Loucy (cell line): ENCODE data around the gene FAM83D.

Source experiments
- H2AFZ ChIP-seq: fragments of 200-600 bp; sonication (generic); 2 replicates; pipeline ENCODE4 v1.6.0; 2016; ENCODE audit warnings: antibody characterized with exemption, mild to moderate bottlenecking, low read length, moderate library complexity
- H3F3A ChIP-seq: fragments of 200-600 bp; 2 replicates; pipeline ENCODE4 v1.6.0; 2016; ENCODE audit warnings: antibody characterized with exemption, low read depth, mild to moderate bottlenecking
- H3K27me3 ChIP-seq: fragments of 200-600 bp; sonication (generic); 2 replicates; pipeline ENCODE4 v1.6.1; 2014; ENCODE audit warnings: low read length, mild to moderate bottlenecking; ENCODE audit not compliant: insufficient read depth, poor library complexity, severe bottlenecking
- H3K36me3 ChIP-seq: fragments of 200-600 bp; sonication (generic); 2 replicates; pipeline ENCODE4 v1.6.1; 2016; ENCODE audit warnings: low read length; ENCODE audit not compliant: insufficient read depth
- H3K4me1 ChIP-seq: fragments of 200-600 bp; sonication (generic); 2 replicates; pipeline ENCODE4 v1.5.1; 2014; ENCODE audit warnings: low read length, mild to moderate bottlenecking; ENCODE audit not compliant: insufficient read depth, poor library complexity, severe bottlenecking
- H3K4me2 ChIP-seq: fragments of 200-600 bp; sonication (generic); 2 replicates; pipeline ENCODE4 v1.6.0; 2014; ENCODE audit warnings: antibody characterized with exemption, low read length, low read depth, mild to moderate bottlenecking; ENCODE audit not compliant: poor library complexity, severe bottlenecking
- H3K4me3 ChIP-seq: fragments of 200-600 bp; sonication (generic); 2 replicates; pipeline ENCODE4 v1.5.1; 2014; ENCODE audit warnings: low read length, mild to moderate bottlenecking, mixed read lengths; ENCODE audit not compliant: poor library complexity, severe bottlenecking
- H3K79me2 ChIP-seq: fragments of 200-600 bp; sonication (generic); 2 replicates; pipeline ENCODE4 v1.6.1; 2014; ENCODE audit warnings: low read length; ENCODE audit not compliant: insufficient read depth
- H3K9ac ChIP-seq: fragments of 200-600 bp; sonication (generic); 2 replicates; pipeline ENCODE4 v1.6.0; 2014; ENCODE audit warnings: mild to moderate bottlenecking, low read depth, low read length, moderate library complexity; ENCODE audit not compliant: poor library complexity, severe bottlenecking
- H3K9me2 ChIP-seq: fragments of 200-600 bp; sonication (generic); replicated peaks from 2 replicates; pipeline ENCODE4 v1.6.1; 2016; ENCODE audit warnings: low read depth, low read length, mixed read lengths
- H3K9me3 ChIP-seq: fragments of 200-600 bp; sonication (generic); 2 replicates; pipeline ENCODE4 v1.6.1; 2014; ENCODE audit warnings: mild to moderate bottlenecking, antibody characterized with exemption, low read length, low read depth; ENCODE audit not compliant: insufficient read depth
- H4K20me1 ChIP-seq: fragments of 200-600 bp; sonication (generic); 2 replicates; pipeline ENCODE4 v1.6.0; 2014; ENCODE audit warnings: antibody characterized with exemption, low read length, mild to moderate bottlenecking; ENCODE audit not compliant: insufficient read depth, poor library complexity, severe bottlenecking
- CTCF ChIP-seq: fragments of 200-600 bp; sonication (generic); conservative IDR thresholded peaks from 2 replicates; pipeline ENCODE4 v1.5.1; 2014; ENCODE audit warnings: mild to moderate bottlenecking, antibody characterized with exemption, low read length
- EZH2phosphoT487 ChIP-seq: fragments of 200-600 bp; IDR thresholded peaks from 2 replicates; pipeline ENCODE4 v1.6.1; 2018; ENCODE audit warnings: antibody characterized with exemption, mild to moderate bottlenecking, moderate library complexity, borderline replicate concordance

FAM83D gene

DNA sequence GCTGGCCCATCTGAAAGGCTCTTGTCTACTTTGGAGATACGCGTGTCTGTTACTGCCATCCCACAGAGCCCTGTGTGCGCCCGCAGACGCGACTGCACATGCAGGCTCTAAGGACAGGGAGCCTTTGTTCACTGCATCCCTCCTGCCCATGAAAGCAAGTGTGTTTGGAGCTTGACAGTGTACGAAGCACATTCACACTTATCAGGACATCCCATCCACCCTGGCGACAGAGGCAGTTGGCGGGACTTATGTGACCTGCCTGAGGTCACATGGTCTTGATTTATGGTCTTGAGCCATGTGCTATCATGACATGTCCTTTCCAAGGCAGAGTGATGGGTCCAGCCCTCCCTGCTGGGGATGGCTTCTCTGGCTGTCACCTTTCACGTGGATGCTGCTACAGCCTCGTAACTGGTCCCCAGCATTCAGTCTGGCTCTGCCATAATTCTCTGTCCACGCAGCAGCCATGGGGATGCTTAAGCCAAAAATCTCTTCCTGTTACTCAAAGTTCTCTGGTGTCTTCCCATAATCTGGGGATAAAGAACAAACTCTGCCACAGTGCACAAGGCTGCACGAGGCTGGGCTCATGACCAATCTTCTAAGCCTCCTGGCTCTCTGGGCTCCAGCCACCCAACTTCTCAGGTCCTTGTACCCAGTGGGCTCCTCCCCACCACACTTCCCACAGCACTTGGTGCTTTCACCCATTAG, 36.3 kb upstream of the FAM83D start:
- H3K9me3 ChIP-seq: no peaks in the 10 kb centered on the region
- H3K27me3 ChIP-seq: no peaks in the 10 kb centered on the region
- no peak for TF ChIP-seq EZH2phosphoT487
- TF ChIP-seq CTCF: no peak
- H4K20me1 ChIP-seq: no peaks in the 10 kb centered on the region
- H3K4me1 ChIP-seq: no peaks in the 10 kb centered on the region
- H3K36me3 ChIP-seq: peaks cover 6% of the 10 kb centered on the region; the same call in 1 of the 2 replicates
- H3K4me2 ChIP-seq: no peak overlapping the region
- H3K79me2 ChIP-seq: no peaks in the 10 kb centered on the region; the same call in 1 of the 2 replicates
- H3K9me2 ChIP-seq: no peaks in the 10 kb centered on the region
- H3K4me3 ChIP-seq: no peak overlapping the region
- no peaks in the 10 kb centered on the region for H3F3A ChIP-seq
- no peak overlapping the region for H2AFZ ChIP-seq
- no peak overlapping the region for H3K9ac ChIP-seq

DNA sequence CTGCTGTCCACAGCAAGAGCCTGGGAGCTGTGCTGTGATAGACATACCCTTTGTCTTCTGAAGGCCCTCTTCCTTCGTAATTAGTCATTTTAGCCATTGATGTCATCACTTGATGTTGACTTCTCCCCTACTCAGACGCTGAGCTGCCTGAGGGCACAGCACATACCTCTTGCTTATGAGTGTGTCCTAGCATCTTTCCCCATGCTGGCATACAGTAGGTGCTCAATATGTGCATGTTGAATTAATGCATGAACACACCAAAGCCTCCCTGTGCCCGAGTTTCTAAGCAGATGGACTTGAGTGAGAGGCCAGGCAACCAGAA, 35.8 kb upstream of the FAM83D start:
- Histone ChIP-seq H3K4me2 (no peak overlapping the region), H3K4me1 (no peaks in the 10 kb centered on the region)

GRCh38 chr20:38892091-38892981, 33.9 kb upstream of the FAM83D start:
- H3K79me2 ChIP-seq: no peaks in the 10 kb centered on the region; the same call in 1 of the 2 replicates
- H3K9me2 ChIP-seq: no peaks in the 10 kb centered on the region
- H3K27me3 ChIP-seq: no peaks in the 10 kb centered on the region
- H3K4me1 ChIP-seq: no peaks in the 10 kb centered on the region
- H3F3A ChIP-seq: no peaks in the 10 kb centered on the region
- no peak overlapping the region for H3K4me2 ChIP-seq
- H4K20me1 ChIP-seq: no peaks in the 10 kb centered on the region
- no peak for TF ChIP-seq CTCF
- no peak for TF ChIP-seq EZH2phosphoT487
- no peak overlapping the region for H3K9ac ChIP-seq
- H3K4me3 ChIP-seq: no peak overlapping the region
- H2AFZ ChIP-seq: no peak overlapping the region
- no peaks in the 10 kb centered on the region for H3K9me3 ChIP-seq
- peaks cover 13% of the 10 kb centered on the region; the same call in 1 of the 2 replicates for H3K36me3 ChIP-seq

More for the DNA sequence above, 35.8 kb upstream of the FAM83D start:
- Histone ChIP-seq H3K79me2 (no peaks in the 10 kb centered on the region; the same call in 1 of the 2 replicates), H3K4me3 (no peak overlapping the region), H3F3A (no peaks in the 10 kb centered on the region), H3K9me2 (no peaks in the 10 kb centered on the region), H3K27me3 (no peaks in the 10 kb centered on the region), H3K36me3 (peaks cover 6% of the 10 kb centered on the region; the same call in 1 of the 2 replicates), H3K9ac (no peak overlapping the region), H3K9me3 (no peaks in the 10 kb centered on the region), H2AFZ (no peak overlapping the region), H4K20me1 (no peaks in the 10 kb centered on the region)
- TF ChIP-seq EZH2phosphoT487: no peak
- no peak for TF ChIP-seq CTCF
